HCT116 (cell line): ENCODE data around the gene DCP1B.

Experiments
- CBX3 ChIP-seq: IDR thresholded peaks from 2 replicates; pipeline ENCODE4 v1.6.1; 2012; ENCODE audit warnings: low read depth
- EZH2 ChIP-seq: fragments of 200-600 bp; sonication (generic); IDR thresholded peaks from 2 replicates; pipeline ENCODE4 v1.6.1; 2017; ENCODE audit warnings: antibody characterized with exemption, mixed run types
- EZH2phosphoT487 ChIP-seq: fragments of 200-600 bp; IDR thresholded peaks from 2 replicates; pipeline ENCODE4 v1.6.1; 2018; ENCODE audit warnings: antibody characterized with exemption, borderline replicate concordance
- POLR2A ChIP-seq: IDR thresholded peaks from 2 replicates; pipeline ENCODE4 v1.7.0; 2011; ENCODE audit warnings: borderline replicate concordance; ENCODE audit not compliant: insufficient read depth, insufficient read length; ENCODE audit errors: extremely low read depth
- POLR2AphosphoS5 ChIP-seq: IDR thresholded peaks from 2 replicates; pipeline ENCODE4 v1.6.1; 2011; ENCODE audit warnings: mild to moderate bottlenecking, low read depth, low read length, moderate library complexity
- YY1 ChIP-seq: IDR thresholded peaks from 2 replicates; pipeline ENCODE4 v1.6.1; 2011; ENCODE audit warnings: low read length, low read depth, moderate library complexity, mild to moderate bottlenecking; ENCODE audit not compliant: insufficient replicate concordance; ENCODE audit errors: extremely low read depth
- ZNF274 ChIP-seq: fragments of 200-500 bp; sonication (Bioruptor generic); IDR thresholded peaks from 2 replicates; pipeline ENCODE4 v1.6.1; 2014; ENCODE audit warnings: mild to moderate bottlenecking, low read depth, low read length, inconsistent platforms
- TF ChIP-seq, protein P1 (sequence below), 3 experiments: fragments of 200-600 bp in 1 of 3; sonication (generic) in 1 of 3; IDR thresholded peaks in 2 of 3; conservative IDR thresholded peaks in 1 of 3; 2 replicates each; pipeline ENCODE4 v1.5.1; 2012 to 2017; ENCODE audit warnings: low read depth in 2 of 3, low read length in 2 of 3, antibody characterized with exemption in 1 of 3, borderline replicate concordance in 1 of 3, control low read depth in 1 of 3, mild to moderate bottlenecking in 1 of 3, mixed read lengths in 1 of 3, mixed run types in 1 of 3, moderate library complexity in 1 of 3; ENCODE audit not compliant: insufficient read depth in 1 of 3

DNA sequence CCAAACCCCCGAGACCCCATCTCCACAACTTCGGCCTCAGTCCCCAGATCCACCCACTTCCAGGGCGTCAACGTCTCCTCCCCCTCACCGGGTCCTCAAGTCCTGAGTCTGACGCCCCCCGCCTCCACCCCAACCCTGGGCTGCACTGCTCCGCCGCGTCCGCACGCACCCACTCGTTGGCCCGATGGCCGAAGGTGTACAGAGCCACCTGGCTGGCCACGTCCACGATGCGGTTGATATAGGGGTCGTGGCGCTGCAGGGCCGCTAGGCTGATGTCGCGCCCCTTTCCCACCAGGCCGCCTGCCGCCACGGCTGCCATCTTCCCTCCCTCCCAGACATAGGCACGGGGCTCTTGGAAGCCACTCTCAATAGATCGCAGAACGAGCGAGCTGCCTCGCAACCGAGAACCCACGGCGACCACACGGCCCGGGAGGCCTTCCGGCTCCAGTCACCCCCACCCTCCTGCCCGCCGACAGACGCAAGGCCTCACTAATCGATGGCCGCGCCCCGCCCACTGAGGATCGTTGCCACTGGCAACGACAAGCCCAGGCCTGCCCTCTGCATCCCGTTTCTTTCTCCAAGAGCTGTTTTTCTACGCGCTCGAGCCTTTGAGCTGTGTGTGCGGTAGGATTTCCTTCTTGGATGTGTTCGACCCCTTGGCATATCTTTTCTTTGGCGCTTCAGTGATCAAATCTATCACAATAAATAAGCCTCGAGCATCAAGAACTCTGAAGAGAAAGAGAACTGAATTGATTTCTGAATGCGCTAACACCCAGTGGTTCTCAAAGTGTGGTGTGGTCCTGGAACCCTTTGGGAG, at the start of gene DCP1B:
- TF ChIP-seq CBX3 (peak; percentile 76; the same call in 1 of the 2 replicates), POLR2AphosphoS5 (peak; percentile 81), EZH2 (no peak), YY1 (peak; percentile 92), ZNF274 (no peak), POLR2A (peak; percentile 38), EZH2phosphoT487 (no peak)
- TF ChIP-seq, protein P1, sequence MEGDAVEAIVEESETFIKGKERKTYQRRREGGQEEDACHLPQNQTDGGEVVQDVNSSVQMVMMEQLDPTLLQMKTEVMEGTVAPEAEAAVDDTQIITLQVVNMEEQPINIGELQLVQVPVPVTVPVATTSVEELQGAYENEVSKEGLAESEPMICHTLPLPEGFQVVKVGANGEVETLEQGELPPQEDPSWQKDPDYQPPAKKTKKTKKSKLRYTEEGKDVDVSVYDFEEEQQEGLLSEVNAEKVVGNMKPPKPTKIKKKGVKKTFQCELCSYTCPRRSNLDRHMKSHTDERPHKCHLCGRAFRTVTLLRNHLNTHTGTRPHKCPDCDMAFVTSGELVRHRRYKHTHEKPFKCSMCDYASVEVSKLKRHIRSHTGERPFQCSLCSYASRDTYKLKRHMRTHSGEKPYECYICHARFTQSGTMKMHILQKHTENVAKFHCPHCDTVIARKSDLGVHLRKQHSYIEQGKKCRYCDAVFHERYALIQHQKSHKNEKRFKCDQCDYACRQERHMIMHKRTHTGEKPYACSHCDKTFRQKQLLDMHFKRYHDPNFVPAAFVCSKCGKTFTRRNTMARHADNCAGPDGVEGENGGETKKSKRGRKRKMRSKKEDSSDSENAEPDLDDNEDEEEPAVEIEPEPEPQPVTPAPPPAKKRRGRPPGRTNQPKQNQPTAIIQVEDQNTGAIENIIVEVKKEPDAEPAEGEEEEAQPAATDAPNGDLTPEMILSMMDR (IDR thresholded peaks at IDR 0.05 in 2 of 3, conservative IDR thresholded peaks at IDR 0.05 in 1 of 3; ENCODE audit: borderline replicate concordance in 1 of 3, insufficient read depth in 1 of 3, low read depth in 2 of 3, low read length in 2 of 3), result no peak
